Kidney epithelial cell (primary cell): ENCODE data around the gene DNAH14. TPM values are rescaled to one million over a fixed set of nuclear protein-coding genes. Genes with fewer than 3 reads are reported as not detected.

Source experiments
- DNase-seq: peaks from one replicate; pipeline ENCODE4 v3.0.0-alpha.2; 2010; ENCODE audit warnings: low read depth
- H3K27me3 ChIP-seq: 2 replicates; pipeline ENCODE4 v1.6.0; 2011; ENCODE audit warnings: low read length; ENCODE audit not compliant: control insufficient read depth, insufficient read depth
- H3K36me3 ChIP-seq: 2 replicates; pipeline ENCODE4 v1.5.1; 2011; ENCODE audit warnings: low read length; ENCODE audit not compliant: control insufficient read depth, insufficient read depth
- H3K4me3 ChIP-seq: 2 replicates; pipeline ENCODE4 v1.5.1; 2011; ENCODE audit warnings: low read depth, mild to moderate bottlenecking, control low read depth, low read length
- total RNA-seq: library from RNA; depleted of rRNA; stranded (reverse); fragments of >200 nt; gene quantifications from 2 replicates; pipeline ENCODE4 v1.2.3, GENCODE V29; 2015
- TF ChIP-seq, protein P1 (sequence below): IDR thresholded peaks from 2 replicates; pipeline ENCODE4 v1.5.1; 2011; ENCODE audit warnings: mild to moderate bottlenecking, moderate library complexity, low read length, control low read depth, inconsistent platforms; ENCODE audit not compliant: insufficient read depth, poor library complexity, severe bottlenecking

Gene DNAH14
- total RNA-seq, 1 donor from 2014 or later: 30.8 TPM

- no peaks in the 10 kb centered on the region for H3K36me3 ChIP-seq
- DNase-seq: no peak
- TF ChIP-seq, protein P1, sequence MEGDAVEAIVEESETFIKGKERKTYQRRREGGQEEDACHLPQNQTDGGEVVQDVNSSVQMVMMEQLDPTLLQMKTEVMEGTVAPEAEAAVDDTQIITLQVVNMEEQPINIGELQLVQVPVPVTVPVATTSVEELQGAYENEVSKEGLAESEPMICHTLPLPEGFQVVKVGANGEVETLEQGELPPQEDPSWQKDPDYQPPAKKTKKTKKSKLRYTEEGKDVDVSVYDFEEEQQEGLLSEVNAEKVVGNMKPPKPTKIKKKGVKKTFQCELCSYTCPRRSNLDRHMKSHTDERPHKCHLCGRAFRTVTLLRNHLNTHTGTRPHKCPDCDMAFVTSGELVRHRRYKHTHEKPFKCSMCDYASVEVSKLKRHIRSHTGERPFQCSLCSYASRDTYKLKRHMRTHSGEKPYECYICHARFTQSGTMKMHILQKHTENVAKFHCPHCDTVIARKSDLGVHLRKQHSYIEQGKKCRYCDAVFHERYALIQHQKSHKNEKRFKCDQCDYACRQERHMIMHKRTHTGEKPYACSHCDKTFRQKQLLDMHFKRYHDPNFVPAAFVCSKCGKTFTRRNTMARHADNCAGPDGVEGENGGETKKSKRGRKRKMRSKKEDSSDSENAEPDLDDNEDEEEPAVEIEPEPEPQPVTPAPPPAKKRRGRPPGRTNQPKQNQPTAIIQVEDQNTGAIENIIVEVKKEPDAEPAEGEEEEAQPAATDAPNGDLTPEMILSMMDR: no peak
- H3K27me3 ChIP-seq: no peaks in the 10 kb centered on the region
- no peak overlapping the region for H3K4me3 ChIP-seq
Observed at GRCh38 chr1:225250432-225250831, 321.0 kb downstream of the DNAH14 start.

- Histone ChIP-seq H3K36me3 (no peaks in the 10 kb centered on the region), H3K4me3 (no peak overlapping the region), H3K27me3 (no peaks in the 10 kb centered on the region)
- TF ChIP-seq, protein P1: no peak
- no peak for DNase-seq
Observed at GRCh38 chr1:225253173-225253572, 323.7 kb downstream of the DNAH14 start.

- Histone ChIP-seq H3K27me3 (no peaks in the 10 kb centered on the region), H3K4me3 (no peak overlapping the region), H3K36me3 (no peaks in the 10 kb centered on the region)
- TF ChIP-seq, protein P1: no peak
- DNase-seq: no peak
Observed at GRCh38 chr1:225253784-225254183, 324.3 kb downstream of the DNAH14 start.

GRCh38 chr1:225254676-225255075, 325.2 kb downstream of the DNAH14 start:
- Histone ChIP-seq H3K36me3 (no peaks in the 10 kb centered on the region), H3K4me3 (no peak overlapping the region), H3K27me3 (no peaks in the 10 kb centered on the region)
- TF ChIP-seq, protein P1: no peak
- DNase-seq: no peak

GRCh38 chr1:225257081-225257480, 327.6 kb downstream of the DNAH14 start:
- DNase-seq: no peak
- TF ChIP-seq, protein P1: no peak
- no peak overlapping the region for H3K4me3 ChIP-seq
- no peaks in the 10 kb centered on the region for H3K27me3 ChIP-seq
- H3K36me3 ChIP-seq: no peaks in the 10 kb centered on the region

DNA sequence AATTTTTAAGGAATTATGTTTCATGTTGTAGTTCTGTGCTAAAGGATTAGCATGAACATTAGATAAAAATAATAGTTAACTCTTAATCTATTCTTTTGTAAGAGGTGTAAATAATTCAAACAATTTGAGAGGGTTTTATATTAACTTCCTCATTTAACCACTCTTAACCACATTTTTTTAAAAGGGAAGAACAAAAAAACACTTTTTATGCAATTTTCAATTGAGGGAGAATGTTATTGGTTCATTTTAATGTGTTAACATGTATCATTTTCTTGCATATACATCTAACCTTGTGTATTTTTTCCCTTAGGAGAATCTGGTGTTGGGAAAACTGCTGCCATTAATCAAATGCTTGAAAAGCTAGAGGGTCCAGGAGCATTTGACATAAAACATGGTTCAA, 329.3 kb downstream of the DNAH14 start:
- no peak for DNase-seq
- H3K4me3 ChIP-seq: no peak overlapping the region
- TF ChIP-seq, protein P1: no peak
- no peaks in the 10 kb centered on the region for H3K36me3 ChIP-seq
- no peaks in the 10 kb centered on the region for H3K27me3 ChIP-seq
